GM13977 (cell line): Measurements from ENCODE around the gene CFAP58.

Experiments
- DNase-seq: peaks from one replicate; pipeline ENCODE4 v3.0.0; 2012; ENCODE audit warnings: low spot score
- in situ Hi-C: fragments of 300-500 bp; cut with MboI; formaldehyde crosslinking; loops from one replicate; pipeline ENCODE4 v1.12.0; 2022; ENCODE audit warnings: low sequenced_read_pairs, low pct_unique_long_range_greater_than_20kb, mixed read lengths, inconsistent platforms; ENCODE audit not compliant: unreplicated experiment
- TF ChIP-seq, protein P1 (sequence below): IDR thresholded peaks from 2 replicates; pipeline ENCODE4 v1.5.1; 2012; ENCODE audit warnings: mild to moderate bottlenecking, control low read depth; ENCODE audit not compliant: insufficient read depth; ENCODE audit errors: extremely low read depth, missing control alignments

CFAP58 gene

DNA sequence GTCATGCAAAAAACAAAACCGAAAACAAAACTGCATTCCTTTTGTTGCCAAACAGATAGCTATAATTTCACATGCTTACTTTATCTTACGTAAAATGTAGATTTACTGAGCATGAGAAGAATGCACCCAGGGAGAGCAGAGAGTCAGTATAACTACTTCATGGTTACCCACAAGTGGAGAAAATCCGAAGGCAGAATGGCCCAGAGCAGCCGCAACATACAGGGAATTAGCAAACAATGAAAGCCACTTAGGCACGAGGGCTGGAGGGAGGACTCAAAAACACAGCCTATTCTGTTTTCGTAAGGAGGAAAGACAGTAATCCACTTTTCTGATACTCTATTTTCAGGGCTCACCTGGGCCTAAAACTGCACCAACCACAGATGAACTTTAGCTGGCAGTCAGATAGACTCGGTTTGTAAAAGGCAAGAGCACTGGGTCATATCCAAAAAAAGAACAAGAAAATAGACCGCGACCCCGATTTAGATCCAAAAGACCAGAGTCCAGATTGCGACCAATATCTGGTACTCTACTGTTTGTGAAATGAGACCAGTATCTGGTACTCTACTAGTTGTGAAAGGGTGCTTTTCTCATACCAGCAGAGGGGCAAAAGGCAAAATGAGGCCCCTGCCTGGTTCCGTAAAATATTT, 16.7 kb upstream of the CFAP58 start:
- TF ChIP-seq, protein P1, sequence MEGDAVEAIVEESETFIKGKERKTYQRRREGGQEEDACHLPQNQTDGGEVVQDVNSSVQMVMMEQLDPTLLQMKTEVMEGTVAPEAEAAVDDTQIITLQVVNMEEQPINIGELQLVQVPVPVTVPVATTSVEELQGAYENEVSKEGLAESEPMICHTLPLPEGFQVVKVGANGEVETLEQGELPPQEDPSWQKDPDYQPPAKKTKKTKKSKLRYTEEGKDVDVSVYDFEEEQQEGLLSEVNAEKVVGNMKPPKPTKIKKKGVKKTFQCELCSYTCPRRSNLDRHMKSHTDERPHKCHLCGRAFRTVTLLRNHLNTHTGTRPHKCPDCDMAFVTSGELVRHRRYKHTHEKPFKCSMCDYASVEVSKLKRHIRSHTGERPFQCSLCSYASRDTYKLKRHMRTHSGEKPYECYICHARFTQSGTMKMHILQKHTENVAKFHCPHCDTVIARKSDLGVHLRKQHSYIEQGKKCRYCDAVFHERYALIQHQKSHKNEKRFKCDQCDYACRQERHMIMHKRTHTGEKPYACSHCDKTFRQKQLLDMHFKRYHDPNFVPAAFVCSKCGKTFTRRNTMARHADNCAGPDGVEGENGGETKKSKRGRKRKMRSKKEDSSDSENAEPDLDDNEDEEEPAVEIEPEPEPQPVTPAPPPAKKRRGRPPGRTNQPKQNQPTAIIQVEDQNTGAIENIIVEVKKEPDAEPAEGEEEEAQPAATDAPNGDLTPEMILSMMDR: no peak
- in situ Hi-C loops: no loop called here
- no peak for DNase-seq

DNA sequence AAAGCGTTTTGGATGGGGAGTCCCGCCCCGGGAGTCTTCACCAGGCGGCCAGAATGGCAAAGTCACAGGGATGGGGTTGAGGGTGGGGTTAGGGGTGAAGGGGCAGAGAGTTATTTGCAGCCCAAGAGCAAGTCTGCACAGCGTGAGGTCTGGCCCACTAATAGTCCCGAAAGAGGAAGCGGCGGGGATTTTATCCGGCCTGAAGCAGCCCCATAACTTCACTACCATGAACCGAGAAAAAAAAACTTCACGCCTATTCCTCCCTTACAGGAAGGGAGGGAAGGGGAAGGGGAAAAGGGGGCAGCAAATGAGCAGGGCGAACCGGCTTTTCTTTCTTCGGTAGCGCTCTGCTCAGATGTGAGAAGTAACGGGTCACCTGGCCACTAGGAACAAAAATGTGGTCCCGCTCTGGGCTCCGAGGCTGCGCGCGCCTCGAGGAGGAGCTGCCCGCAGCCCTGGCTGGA, 16.1 kb upstream of the CFAP58 start:
- TF ChIP-seq, protein P1: no peak
- DNase-seq: peak; percentile 67

DNA sequence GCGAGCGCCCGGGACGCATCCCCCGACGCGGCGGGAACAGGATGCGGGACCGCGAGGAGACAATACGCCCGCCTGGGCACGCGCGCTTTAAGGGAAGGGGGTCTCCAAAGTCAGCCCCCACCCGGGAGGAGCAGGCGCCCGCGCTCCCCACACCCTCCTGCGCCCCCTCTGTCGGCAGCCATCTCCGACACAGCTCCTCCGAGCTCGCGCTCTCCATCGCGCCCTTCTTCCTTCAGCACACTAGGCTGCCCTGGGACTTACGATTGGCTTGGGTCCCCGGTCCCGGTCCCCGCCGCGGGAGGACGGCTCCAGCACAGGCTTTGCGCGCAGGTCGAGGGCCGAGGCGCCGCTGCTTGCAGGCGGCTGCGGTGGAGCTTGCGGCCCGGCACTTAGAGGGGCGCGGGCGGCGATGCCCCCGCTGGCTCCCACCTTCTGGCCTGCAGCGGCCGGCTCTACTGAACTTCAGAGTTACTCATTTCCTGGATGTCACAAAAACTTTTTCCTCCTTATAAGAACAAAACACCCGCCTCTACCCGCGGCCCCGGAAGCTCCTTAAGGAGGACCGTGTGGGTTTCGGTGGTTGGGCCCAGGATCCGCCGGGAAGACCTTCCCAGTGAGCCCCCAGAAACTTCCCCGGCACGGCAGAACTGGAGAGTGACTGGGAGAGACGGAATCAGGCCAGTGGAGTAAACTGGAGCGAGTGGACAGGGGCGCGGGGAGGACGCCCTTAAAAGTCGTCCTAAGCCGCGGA, 15.5 kb upstream of the CFAP58 start, which contains the start of gene ITPRIP:
Gene ITPRIP, minus strand, starts transcription at position 481 of the 751 bp plus-strand sequence. CDS start 22,414 bp downstream, outside the sequence.
- DNase-seq: peak; percentile 81
- TF ChIP-seq, protein P1: peak; percentile 34
- in situ Hi-C loops: no loop called here

More for the DNA sequence above, 16.1 kb upstream of the CFAP58 start:
- in situ Hi-C loops: no loop called here

DNA sequence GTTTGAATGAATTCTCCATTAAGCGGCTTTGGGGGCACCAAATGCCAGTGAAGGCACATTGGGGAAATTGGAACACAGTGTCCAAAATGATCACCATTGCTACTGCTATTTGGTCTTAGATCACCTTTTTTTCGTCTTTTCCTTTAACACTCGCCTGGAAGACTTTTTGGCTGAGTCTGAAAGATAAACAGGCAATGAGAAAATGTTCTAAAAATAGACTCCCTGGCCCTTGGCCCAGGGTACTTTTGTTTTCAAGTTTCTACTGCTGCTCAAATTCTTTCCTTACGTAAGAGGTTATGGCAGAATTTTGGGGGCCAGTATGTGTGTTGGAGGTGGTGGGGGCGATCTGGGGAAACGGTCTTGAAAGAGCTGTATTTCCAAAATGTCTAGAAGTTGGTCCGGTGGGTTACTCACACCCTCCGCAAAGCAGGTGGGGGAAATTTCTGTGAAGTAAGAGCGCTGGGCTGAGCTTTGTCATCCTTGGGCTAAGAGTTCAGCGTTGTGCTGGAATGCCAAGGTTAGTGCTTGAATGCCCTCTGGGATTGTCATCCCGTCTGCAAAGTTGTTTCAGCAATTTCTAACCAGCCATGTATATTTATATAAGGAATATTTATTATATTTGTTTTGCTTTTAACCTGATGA, 14.0 kb upstream of the CFAP58 start:
- in situ Hi-C loops: loop anchor here (10.0 kb wide), 1 partner anchor 45 kb away; no protein-coding TSS in a partner anchor
- no peak for DNase-seq
- TF ChIP-seq, protein P1: no peak

DNA sequence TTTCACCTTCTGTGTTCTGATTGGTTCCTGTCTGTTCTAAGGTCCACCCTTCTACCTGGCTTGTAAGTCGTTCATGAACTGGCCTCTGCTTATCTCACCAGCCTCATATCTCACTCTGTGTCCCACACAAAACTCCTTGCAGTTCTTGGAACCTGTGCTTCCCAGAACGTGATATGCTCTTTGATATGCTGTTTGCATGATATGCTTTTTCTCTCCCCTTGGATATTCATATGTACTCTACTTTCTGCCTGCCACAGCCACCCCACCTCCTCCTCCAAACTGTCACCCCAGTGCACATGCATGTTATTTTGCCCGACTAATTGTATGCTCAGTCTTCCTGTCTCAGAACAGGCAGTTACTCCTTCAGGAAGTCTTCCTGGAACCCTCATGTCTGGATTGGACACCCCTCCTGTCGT, 13.5 kb upstream of the CFAP58 start:
- DNase-seq: no peak
- TF ChIP-seq, protein P1: no peak
- in situ Hi-C loops: loop anchor here (10.0 kb wide), 1 partner anchor 45 kb away; no protein-coding TSS in a partner anchor

DNA sequence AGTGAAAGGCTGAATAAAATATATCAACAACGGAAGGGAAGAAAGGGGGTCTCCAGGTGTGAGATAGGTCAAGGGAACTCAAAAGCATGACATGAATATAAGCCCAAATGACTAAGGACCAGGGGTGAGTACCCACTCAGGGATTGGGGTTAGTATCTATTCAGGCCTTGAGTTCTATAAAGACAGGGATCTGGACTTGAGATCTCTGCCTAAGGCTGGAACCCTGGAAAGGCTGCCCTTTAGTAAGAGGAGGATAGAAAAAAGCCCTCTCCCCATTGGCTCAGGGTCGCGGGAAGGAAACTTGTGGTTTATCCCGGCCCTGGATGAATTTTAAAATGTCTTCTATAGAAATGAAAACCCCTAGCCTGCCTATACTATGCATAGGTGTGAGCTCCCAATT, 13.0 kb upstream of the CFAP58 start:
- no peak for DNase-seq
- in situ Hi-C loops: loop anchor here (10.0 kb wide), 1 partner anchor 46 kb away; no protein-coding TSS in a partner anchor
- TF ChIP-seq, protein P1: no peak
